Heart right ventricle (tissue), 16 donors: ENCODE results near the gene ATG10. TPM values are rescaled to one million over a fixed set of nuclear protein-coding genes. Genes with fewer than 3 reads are reported as not detected.
A peak's percentile ranks its signal among the peaks of the same experiment; 100 is the strongest.

Experiments used
- ATAC-seq, 8 donors: fragments of 200-7000 bp; cut with Tn5 transposase; one replicate each; pipeline ENCODE4 v1.9.1; 2020; ENCODE audit warnings: mild to moderate bottlenecking in 8 of 8, moderate library complexity in 8 of 8, moderate number of reproducible peaks in 1 of 8
- DNase-seq, 2 donors: peaks; one replicate each; pipeline ENCODE4 v3.0.0-alpha.2; 2020
- H3K27ac ChIP-seq, 10 donors: fragments of 200-600 bp; sonication (generic) in 2 of 10; one replicate each; pipeline versions ENCODE4 v1.5.0 to v1.8.0; 2020 to 2022; ENCODE audit warnings: mild to moderate bottlenecking in 3 of 10
- H3K27me3 ChIP-seq, 7 donors: fragments of 200-600 bp; one replicate each; pipeline ENCODE4 v1.8.0; 2021 to 2022; ENCODE audit warnings: mild to moderate bottlenecking in 2 of 7
- H3K36me3 ChIP-seq, 9 donors: fragments of 200-600 bp; sonication (generic) in 1 of 9; one replicate each; pipeline versions ENCODE4 v1.5.0 to v1.8.0; 2020 to 2022; ENCODE audit warnings: mild to moderate bottlenecking in 2 of 9
- H3K4me1 ChIP-seq, 9 donors: fragments of 200-600 bp; sonication (generic) in 1 of 9; one replicate each; pipeline versions ENCODE4 v1.5.0 to v1.8.0; 2020 to 2022; ENCODE audit warnings: mild to moderate bottlenecking in 4 of 9
- H3K4me3 ChIP-seq, 10 donors: fragments of 200-600 bp; sonication (generic) in 2 of 10; one replicate each; pipeline versions ENCODE4 v1.5.0 to v1.8.0; 2020 to 2022; ENCODE audit warnings: mild to moderate bottlenecking in 7 of 10, moderate library complexity in 2 of 10
- H3K9me3 ChIP-seq, 11 donors: fragments of 200-600 bp in 10 of 11; sonication (generic) in 2 of 11; one replicate each; pipeline versions ENCODE4 v1.5.0 to v1.8.0; 2013 to 2022; ENCODE audit warnings: mild to moderate bottlenecking in 2 of 11, control low read depth in 1 of 11, moderate library complexity in 1 of 11
- CTCF ChIP-seq, 9 donors: fragments of 200-600 bp; sonication (generic) in 2 of 9; IDR thresholded peaks; one replicate each; pipeline versions ENCODE4 v1.5.0 to v1.8.0; 2021 to 2022; ENCODE audit warnings: antibody characterized with exemption in 9 of 9, mild to moderate bottlenecking in 5 of 9, moderate library complexity in 1 of 9
- WGBS, 2 donors: extraction: QIAGEN DNeasy Blood & Tissue Kit; methylation state at CpG; one replicate each; pipeline ENCODE4 v1.1.7; 2013; ENCODE audit warnings: inconsistent platforms in 1 of 2; 5-methylcytosine and 5-hydroxymethylcytosine counted together
- intact Hi-C, 10 donors: fragments of 100-400 bp; cut with DNase I; formaldehyde crosslinking; loops; one replicate each; pipeline versions ENCODE4 v1.11.1 to v1.14.2; 2022
- polyA plus RNA-seq, 2 donors: library from polyadenylated mRNA; stranded (reverse); fragments of 200-250 nt; gene quantifications; one replicate each; pipeline ENCODE4 v1.2.3, GENCODE V29; 2013
- total RNA-seq, 10 donors: library from RNA; stranded (reverse); fragmentation: NEBNext Ultra II Directional in 3 of 10; extraction: Animal tissue kit (Norgen Biotek cat#: 25700) in 3 of 10; gene quantifications; one replicate each; pipeline versions ENCODE4 v1.2.1 to v1.2.4, GENCODE V29; 2021 to 2023
- donor health status: Arrhythmogenic right ventricular cardiomyopathy.
- donor health status: ischemic (EF 13 %, LVEDD 7.1; RV severe dilation, severe dysfunction).
- donor health status: healthy with polysubstance abuse.
- donor health status: DM: no; HTN: yes; CAD: no.
- donor health status: DM: no; HTN: no; CAD: no.
- donor health status: ischemic (EF 25% LVEDD 6.9; RV normal size, moderate dysfunction).
- donor health status: ischemic (EF 25% LVEDD 5.7; RV mildly dilated, moderate dysfunction).
- donor health status: healthy.
- donor health status: DM: yes; HTN: yes; CAD: no.
- donor health status: Ischemic cardiomyopathy.
- donor health status: ischemic (EF 35%, LVEDD 5.7; RV mildly dilated, moderate dysfunction).
- donor health status: nonischemic (EF 11% LVEDD 7.7; RV severe dilation, severe dysfunction).
- donor health status: DM: yes; HTN: yes; CAD: no.
- donor health status: PGD.
- donor health status: ischemic (EF 29% LVEDD 5.4; RV normal size, mild dysfunction).
- donor health status: nonischemic (EF 23%, LVEDD 6.1; RV moderate dilation, normal function).

The ATG10 gene
- total and polyA plus RNA-seq, 12 donors, result 4.6 to 8.0 (median 6.3) TPM

- no peak for TF ChIP-seq CTCF (IDR thresholded peaks at IDR 0.05)
- Histone ChIP-seq H3K4me3 (no peak overlapping the region), H3K36me3 (no peaks in the 10 kb centered on the region), H3K4me1 (no peaks in the 10 kb centered on the region), H3K27me3 (no peaks in the 10 kb centered on the region), H3K9me3 (peaks cover 0 to 28% (median 14%) of the 10 kb centered on the region in 11 donors), H3K27ac (no peak overlapping the region)
- ATAC-seq (no peak), DNase-seq (no peak)
- intact Hi-C loops, result no loop called here
- WGBS, 2 donors, result 95 to 98% methylated on average over 2 of the region's 2 CpGs
Measured at GRCh38 chr5:82244151-82244550, 272.3 kb downstream of the ATG10 start.

- no peak for ATAC-seq
- whole genome bisulfite sequencing, 2 donors, result 65 to 75% methylated on average over 6 of the region's 6 CpGs
- peak in 1 of 9 donors; percentile 9 for TF ChIP-seq CTCF (IDR thresholded peaks at IDR 0.05)
- intact Hi-C loops, result no loop called here
- no peaks in the 10 kb centered on the region for H3K36me3 ChIP-seq
- no peaks in the 10 kb centered on the region for H3K27me3 ChIP-seq
- no peaks in the 10 kb centered on the region for H3K4me1 ChIP-seq
- no peak overlapping the region for H3K4me3 ChIP-seq
- DNase-seq, result no peak
- H3K9me3 ChIP-seq, result peaks cover 0 to 28% (median 14%) of the 10 kb centered on the region in 11 donors
- no peak overlapping the region for H3K27ac ChIP-seq
Measured at GRCh38 chr5:82244854-82245635, 273.2 kb downstream of the ATG10 start.

GRCh38 chr5:82246960-82247574 lies 275.2 kb downstream of the ATG10 start:
- Histone ChIP-seq H3K27ac (no peak overlapping the region), H3K36me3 (no peaks in the 10 kb centered on the region), H3K27me3 (no peaks in the 10 kb centered on the region), H3K4me1 (no peaks in the 10 kb centered on the region), H3K4me3 (no peak overlapping the region), H3K9me3 (peaks cover 0 to 28% (median 14%) of the 10 kb centered on the region in 11 donors)
- ATAC-seq (no peak), DNase-seq (no peak)
- 96 to 98% methylated on average over 1 of the region's 1 CpG for WGBS, 2 donors
- intact Hi-C loops, result no loop called here
- TF ChIP-seq CTCF (IDR thresholded peaks at IDR 0.05), result no peak

GRCh38 chr5:82252744-82253143 lies 280.9 kb downstream of the ATG10 start:
- Histone ChIP-seq H3K27me3 (no peaks in the 10 kb centered on the region), H3K4me3 (no peak overlapping the region), H3K4me1 (no peaks in the 10 kb centered on the region), H3K27ac (no peak overlapping the region), H3K36me3 (peaks cover 0 to 21% (median 0%) of the 10 kb centered on the region in 9 donors), H3K9me3 (peaks cover 0 to 8% (median 3%) of the 10 kb centered on the region in 11 donors)
- no peak for DNase-seq
- ATAC-seq, result no peak
- no peak for TF ChIP-seq CTCF (IDR thresholded peaks at IDR 0.05)
- intact Hi-C loops, result no loop called here
